Anterior cingulate cortex (tissue), 58 donors: Measurements from ENCODE around the gene GGCX.
"Not testable (repeated sequence)": the region's sequence is repeated elsewhere in the genome, so short reads cannot be mapped to it uniquely, and the experiment has no call there.

ENCODE experiments used
- DNase-seq, 58 donors: peaks; one replicate each; lab custom pipeline; 2025; lab: John Stamatoyannopoulos, UW

Gene GGCX

GRCh38 chr2:85577386-85578242 lies 16.3 kb upstream of the GGCX start, which contains the start of gene VAMP8:
VAMP8 (plus strand) TSS chr2:85577586; CDS start chr2:85577647, 61 bp downstream.
- DNase-seq, result no peak

DNA sequence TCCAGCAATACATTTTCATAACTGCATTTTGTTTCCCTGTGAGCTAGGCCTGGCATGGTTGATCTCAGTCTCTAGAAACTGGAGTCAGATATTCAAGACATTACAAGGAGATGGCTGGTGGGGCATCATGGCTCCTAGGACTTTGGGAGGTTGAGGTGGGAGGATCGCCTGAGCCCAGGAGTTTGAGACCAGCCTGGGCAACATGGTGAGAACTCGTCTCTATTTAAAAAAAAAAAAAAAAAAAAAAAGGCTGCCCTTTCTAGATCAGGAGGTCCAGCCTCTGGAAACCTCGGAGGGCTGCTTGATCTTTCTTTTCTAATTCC lies 15.7 kb upstream of the GGCX start:
- DNase-seq, result no peak

- DNase-seq, result no peak
Observed at GRCh38 chr2:85575739-85576138, 14.4 kb upstream of the GGCX start.

GRCh38 chr2:85566265-85566664 lies 5.0 kb upstream of the GGCX start:
- DNase-seq, result no peak

- no peak for DNase-seq
Observed at GRCh38 chr2:85564144-85564563, 2.9 kb upstream of the GGCX start.

DNA sequence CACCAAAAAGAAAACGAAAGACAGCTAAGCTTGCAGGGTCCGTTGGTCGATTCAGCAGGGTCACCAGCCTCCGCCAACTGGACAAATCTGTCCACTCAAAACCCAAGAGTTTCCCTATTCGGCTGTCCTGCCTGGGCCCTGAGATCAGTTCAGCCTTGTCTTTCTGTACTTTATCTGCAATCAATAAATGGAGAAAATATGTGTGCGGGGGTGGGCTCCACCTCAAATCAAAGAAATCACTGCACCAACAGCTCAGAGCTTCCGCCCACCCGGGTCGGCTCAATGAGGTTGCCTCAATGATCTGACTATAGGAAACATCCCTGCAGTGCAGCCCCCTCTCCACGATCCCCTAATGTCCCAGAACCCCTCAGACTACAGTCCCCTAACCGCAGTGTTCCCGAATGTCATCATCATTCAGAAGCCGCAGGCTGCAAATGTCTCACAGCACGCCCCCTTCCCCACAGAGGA lies 447 bp downstream of the GGCX start:
- DNase-seq, result no peak

- DNase-seq, result not testable (repeated sequence)
Observed at GRCh38 chr2:85560403-85560726, 928 bp downstream of the GGCX start.

DNA sequence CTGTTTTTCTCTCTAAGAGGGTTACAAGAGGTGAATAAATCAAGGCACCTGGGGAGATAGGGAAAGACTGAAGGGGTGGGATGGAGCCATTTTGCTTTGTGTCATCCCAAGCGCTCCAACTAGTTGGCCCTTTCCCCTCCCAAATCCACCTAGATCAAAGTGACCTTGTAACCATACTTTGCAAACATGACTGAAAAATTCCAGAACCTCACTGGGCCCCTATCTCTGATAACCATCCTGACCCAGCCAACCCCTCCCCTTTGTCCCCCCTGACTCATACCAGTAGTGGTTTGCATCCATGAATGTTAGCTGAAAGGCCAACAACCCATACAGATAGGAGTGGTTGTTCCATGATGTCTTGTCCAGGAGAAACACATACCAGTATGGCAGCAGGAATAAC lies 3.1 kb downstream of the GGCX start:
- DNase-seq, result no peak

GRCh38 chr2:85557130-85557529 lies 4.2 kb downstream of the GGCX start:
- DNase-seq, result no peak

- DNase-seq, result no peak
Observed at GRCh38 chr2:85554980-85555612, 6.2 kb downstream of the GGCX start.

GRCh38 chr2:85553184-85553583 lies 8.1 kb downstream of the GGCX start:
- DNase-seq, result no peak

DNA sequence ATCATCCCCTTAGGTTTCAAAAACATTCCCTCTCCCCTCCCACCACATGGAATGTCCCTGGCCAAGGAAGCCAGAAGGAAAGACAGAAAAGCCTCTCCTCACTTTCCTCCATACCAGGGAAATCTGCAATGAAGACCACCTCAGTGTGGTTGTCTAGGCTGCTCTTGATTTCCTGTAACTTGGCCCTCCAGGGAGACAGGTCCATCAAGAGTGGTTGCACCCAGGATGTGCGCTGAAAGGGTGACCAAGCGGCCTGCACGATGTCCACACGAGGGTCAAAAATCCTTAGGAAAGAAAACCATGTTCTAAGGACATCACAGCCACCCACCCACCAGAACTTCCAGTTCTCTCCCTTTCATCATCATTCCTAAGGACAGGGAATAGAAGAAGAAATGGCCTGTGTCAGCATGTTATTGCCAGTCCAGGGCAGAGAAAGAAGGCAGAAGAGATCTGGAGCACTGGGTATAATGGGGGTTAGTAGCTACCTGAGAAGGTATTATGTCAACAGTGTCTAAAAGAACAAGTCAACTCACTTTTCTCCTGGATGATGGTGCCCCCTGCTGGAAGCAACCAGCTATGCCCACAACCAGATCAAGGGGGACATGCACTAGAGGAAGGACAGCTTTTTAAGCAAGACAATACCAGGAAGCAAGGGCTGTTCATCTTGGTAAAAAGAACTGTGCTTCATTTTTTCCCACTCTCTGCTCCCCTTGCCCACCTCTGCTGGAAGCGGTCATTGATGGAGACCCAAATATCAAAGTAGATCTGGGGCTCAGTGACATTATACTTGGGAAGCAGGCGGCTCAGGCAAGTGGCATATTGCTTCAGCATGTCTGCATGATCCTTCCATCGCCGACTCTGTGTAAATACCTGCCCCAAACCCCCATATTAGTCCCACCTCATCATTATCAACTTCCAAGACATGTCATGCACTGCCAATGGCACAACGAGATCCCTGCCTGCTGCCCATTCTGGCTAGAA lies 9.3 kb downstream of the GGCX start:
- peak in 55 of 58 donors; percentile 12 to 86 (median 59) for DNase-seq

DNA sequence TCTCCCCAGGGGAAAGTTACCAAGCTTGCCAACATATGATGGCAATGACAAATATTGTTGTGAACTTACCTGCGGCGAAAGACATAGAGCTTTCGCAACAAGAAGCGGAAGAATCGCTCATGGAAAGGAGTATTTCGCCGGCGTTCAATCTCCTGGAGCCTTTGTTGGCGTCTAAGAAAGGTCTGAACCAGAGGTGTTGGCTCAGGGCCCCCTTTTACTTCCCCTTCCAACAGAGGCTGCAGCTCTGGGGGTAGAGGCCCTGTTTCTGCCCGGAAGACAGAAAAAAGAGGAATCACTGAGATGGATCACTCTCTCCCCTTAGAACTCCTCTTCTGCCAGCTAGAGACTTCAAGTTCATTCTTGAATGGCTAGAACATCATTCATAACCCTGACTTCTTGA lies 10.8 kb downstream of the GGCX start:
- DNase-seq, result peak in 4 of 58 donors; percentile 6 to 14 (median 12)

DNA sequence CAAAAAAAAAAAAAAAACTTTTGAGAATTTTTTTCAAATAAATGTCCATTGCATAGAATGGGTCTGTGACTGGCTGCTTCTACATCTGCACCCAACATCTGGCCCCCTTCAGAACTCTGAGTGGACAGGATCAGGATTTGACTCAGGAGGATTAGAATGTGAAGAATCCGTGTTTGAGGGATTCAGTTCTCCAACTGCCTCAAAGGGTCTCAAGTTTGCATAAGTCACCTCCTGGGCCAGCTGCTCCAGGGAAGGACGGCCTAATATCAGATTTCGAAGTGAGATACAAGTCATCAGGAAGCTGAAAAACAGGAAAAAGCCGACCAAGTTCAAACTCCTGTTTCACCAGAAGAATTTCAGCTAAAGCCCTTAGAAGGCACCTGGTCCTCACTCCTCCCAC lies 11.5 kb downstream of the GGCX start:
- DNase-seq, result no peak

GRCh38 chr2:85549095-85549494 lies 12.2 kb downstream of the GGCX start:
- DNase-seq, result no peak

GRCh38 chr2:85548608-85548900 lies 12.7 kb downstream of the GGCX start:
- no peak for DNase-seq

- DNase-seq, result no peak
Observed at GRCh38 chr2:85547859-85548607, 13.3 kb downstream of the GGCX start.

DNA sequence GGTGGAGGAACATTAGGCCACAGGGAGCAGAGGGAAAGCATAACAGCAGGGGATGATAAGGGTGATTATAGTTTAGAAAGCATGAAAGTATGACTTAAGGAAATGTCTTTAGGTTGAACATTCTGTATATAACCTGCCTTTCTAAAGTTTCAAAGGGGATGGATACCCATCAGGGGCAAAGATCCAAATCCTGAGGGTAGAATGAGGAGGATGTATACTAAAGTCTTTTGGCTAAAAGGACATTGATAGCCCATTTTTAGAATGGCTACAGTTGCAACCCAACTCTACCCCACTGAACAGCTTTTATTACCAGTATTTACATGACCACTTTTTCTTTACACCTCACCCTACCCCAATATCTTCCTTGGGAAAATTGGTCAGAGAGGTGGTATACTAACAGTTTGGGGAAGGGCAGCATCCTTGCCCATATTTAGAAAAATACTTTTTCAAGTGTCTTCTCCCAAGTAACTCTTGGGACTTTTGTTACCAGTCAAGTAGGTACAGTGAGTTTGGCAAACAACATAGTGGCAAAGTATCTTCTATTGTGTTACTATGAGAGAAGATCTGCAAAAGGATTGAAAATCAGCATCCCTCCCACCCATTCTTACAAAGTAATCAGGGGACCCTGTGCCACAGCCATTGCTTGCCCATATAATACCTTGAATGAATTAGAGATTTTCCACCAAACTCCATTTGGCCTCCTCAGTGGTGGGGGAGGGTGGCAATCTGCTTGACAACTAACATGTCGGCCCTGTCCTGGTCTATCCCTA lies 14.0 kb downstream of the GGCX start:
- no peak for DNase-seq

GRCh38 chr2:85545780-85546240 lies 15.5 kb downstream of the GGCX start:
- DNase-seq, result no peak
